GM18508 (cell line): ENCODE data around the gene TBKBP1.

Source experiments
- ATAC-seq: cut with Tn5 transposase; IDR thresholded peaks from one replicate; pipeline ENCODE4 v1.9.1; 2021; ENCODE audit warnings: moderate number of reproducible peaks; ENCODE audit not compliant: insufficient read depth, unreplicated experiment

TBKBP1 gene

GRCh38 chr17:47697906-47698711 is 4.1 kb downstream of the TBKBP1 start:
- ATAC-seq, result no peak

GRCh38 chr17:47698749-47699535 is 5.0 kb downstream of the TBKBP1 start:
- ATAC-seq, result no peak

- ATAC-seq, result no peak
Measured at GRCh38 chr17:47699536-47699840, 5.5 kb downstream of the TBKBP1 start.

- no peak for ATAC-seq
Measured at GRCh38 chr17:47700471-47701449, 6.8 kb downstream of the TBKBP1 start.

GRCh38 chr17:47701608-47702007 is 7.6 kb downstream of the TBKBP1 start:
- ATAC-seq, result no peak

- ATAC-seq, result no peak
Measured at GRCh38 chr17:47702391-47702995, 8.5 kb downstream of the TBKBP1 start.

GRCh38 chr17:47703191-47703591 is 9.2 kb downstream of the TBKBP1 start:
- no peak for ATAC-seq

GRCh38 chr17:47703671-47704070 is 9.7 kb downstream of the TBKBP1 start:
- no peak for ATAC-seq

- no peak for ATAC-seq
Measured at GRCh38 chr17:47704116-47704515, 10.2 kb downstream of the TBKBP1 start.

GRCh38 chr17:47704736-47705135 is 10.8 kb downstream of the TBKBP1 start:
- no peak for ATAC-seq

- no peak for ATAC-seq
Measured at GRCh38 chr17:47705536-47706530, 11.9 kb downstream of the TBKBP1 start.

- ATAC-seq, result no peak
Measured at GRCh38 chr17:47707056-47707804, 13.3 kb downstream of the TBKBP1 start.

- no peak for ATAC-seq
Measured at GRCh38 chr17:47707884-47708283, 13.9 kb downstream of the TBKBP1 start.

GRCh38 chr17:47708312-47708863 is 14.4 kb downstream of the TBKBP1 start:
- no peak for ATAC-seq

GRCh38 chr17:47708864-47709541 is 15.0 kb downstream of the TBKBP1 start:
- ATAC-seq, result no peak

GRCh38 chr17:47709594-47709993 is 15.6 kb downstream of the TBKBP1 start:
- ATAC-seq, result no peak

GRCh38 chr17:47711366-47712099 is 17.6 kb downstream of the TBKBP1 start:
- no peak for ATAC-seq
